Measurements from ENCODE around the gene PLAAT3.
A peak's percentile ranks its signal among the peaks of the same experiment; 100 is the strongest.
"Not testable (repeated sequence)": the region's sequence is repeated elsewhere in the genome, so short reads cannot be mapped to it uniquely, and the experiment has no call there.

Gene PLAAT3

GRCh38 chr11:63609536-63609935 is 4.7 kb downstream of the PLAAT3 start:
- DNase-seq, result peak in 25 of 51 donors; percentile 16 to 68 (median 41)

- DNase-seq, result no peak
These were observed 5.6 kb downstream of the PLAAT3 start for GRCh38 chr11:63608353-63609345.

- DNase-seq, result peak in 36 of 51 donors; percentile 16 to 91 (median 56)
These were observed 11.1 kb downstream of the PLAAT3 start for GRCh38 chr11:63603180-63603518.

- peak in 1 of 51 donors; percentile 50 for DNase-seq
These were observed 11.7 kb downstream of the PLAAT3 start for GRCh38 chr11:63602290-63603179.

- DNase-seq, result peak in 13 of 51 donors; percentile 21 to 57 (median 31)
These were observed 14.8 kb downstream of the PLAAT3 start for GRCh38 chr11:63599211-63600122.

- no peak for DNase-seq
These were observed 15.7 kb downstream of the PLAAT3 start for GRCh38 chr11:63598556-63598955.

- peak in 3 of 51 donors; percentile 22 to 48 (median 31) for DNase-seq
These were observed 18.9 kb downstream of the PLAAT3 start for GRCh38 chr11:63595296-63595695.

GRCh38 chr11:63592975-63593395 is 21.2 kb downstream of the PLAAT3 start:
- DNase-seq, result peak in 17 of 51 donors; percentile 11 to 63 (median 33)

GRCh38 chr11:63590024-63590788 is 24.0 kb downstream of the PLAAT3 start:
- DNase-seq, result no peak

GRCh38 chr11:63589000-63589399 is 25.2 kb downstream of the PLAAT3 start:
- no peak for DNase-seq

- DNase-seq, result no peak
These were observed 27.6 kb downstream of the PLAAT3 start for GRCh38 chr11:63586451-63587166.

GRCh38 chr11:63583357-63583677 is 30.9 kb downstream of the PLAAT3 start:
- DNase-seq, result peak in 3 of 51 donors; percentile 40 to 81 (median 63)

- DNase-seq, result not testable (repeated sequence)
These were observed 33.0 kb downstream of the PLAAT3 start for GRCh38 chr11:63581224-63581623.

- not testable (repeated sequence) for DNase-seq
These were observed 35.4 kb downstream of the PLAAT3 start for GRCh38 chr11:63578882-63579281.

GRCh38 chr11:63574856-63575602 is 39.2 kb downstream of the PLAAT3 start:
- DNase-seq, result peak in 1 of 51 donors; percentile 53

- DNase-seq, result peak in 6 of 51 donors; percentile 19 to 54 (median 24)
These were observed 40.1 kb downstream of the PLAAT3 start for GRCh38 chr11:63573881-63574855.

GRCh38 chr11:63572026-63572688 is 42.1 kb downstream of the PLAAT3 start:
- DNase-seq, result no peak
